H9 (cell line): Measurements from ENCODE around the gene RAB17. TPM values are rescaled to one million over a fixed set of nuclear protein-coding genes. Genes with fewer than 3 reads are reported as not detected.

Experiments used
- DNase-seq: peaks from one replicate; pipeline ENCODE4 v3.0.0-alpha.2; 2017
- H2AFZ ChIP-seq: one replicate; pipeline ENCODE4 v1.6.1; 2013; ENCODE audit warnings: mild to moderate bottlenecking, low read length, control low read depth, moderate library complexity
- H2AK5ac ChIP-seq: 2 replicates; pipeline ENCODE4 v1.6.1; 2013; ENCODE audit warnings: low read length, control low read depth, mixed read lengths; ENCODE audit not compliant: insufficient read length
- H2BK120ac ChIP-seq: one replicate; pipeline ENCODE4 v1.6.1; 2013; ENCODE audit warnings: low read depth, mild to moderate bottlenecking, low read length, control low read depth, inconsistent platforms; ENCODE audit not compliant: poor library complexity, severe bottlenecking
- H2BK12ac ChIP-seq: 2 replicates; pipeline ENCODE4 v1.6.1; 2013; ENCODE audit warnings: low read length, control low read depth, mixed read lengths, low read depth; ENCODE audit not compliant: insufficient read length
- H2BK15ac ChIP-seq: 2 replicates; pipeline ENCODE4 v1.6.1; 2013; ENCODE audit warnings: low read depth, low read length, control low read depth
- H2BK20ac ChIP-seq: one replicate; pipeline ENCODE4 v1.6.1; 2013; ENCODE audit warnings: low read depth, mild to moderate bottlenecking, low read length, control low read depth, inconsistent platforms; ENCODE audit not compliant: poor library complexity, severe bottlenecking
- H2BK5ac ChIP-seq: 2 replicates; pipeline ENCODE4 v1.6.1; 2013; ENCODE audit warnings: low read length, control low read depth, mixed read lengths; ENCODE audit not compliant: insufficient read length
- H3K14ac ChIP-seq: 2 replicates; pipeline ENCODE4 v1.6.1; 2013; ENCODE audit warnings: low read length, control low read depth; ENCODE audit not compliant: insufficient read depth
- H3K18ac ChIP-seq: 2 replicates; pipeline ENCODE4 v1.6.1; 2013; ENCODE audit warnings: low read depth, mild to moderate bottlenecking, mixed read lengths, low read length, control low read depth; ENCODE audit not compliant: insufficient read length
- H3K23ac ChIP-seq: 2 replicates; pipeline ENCODE4 v1.6.1; 2013; ENCODE audit warnings: low read length, control low read depth, mixed read lengths, low read depth; ENCODE audit not compliant: insufficient read length
- H3K23me2 ChIP-seq: 2 replicates; pipeline ENCODE4 v1.6.1; 2013; ENCODE audit warnings: low read depth, mild to moderate bottlenecking, mixed read lengths, low read length, control low read depth; ENCODE audit not compliant: insufficient read length, poor library complexity, severe bottlenecking
- H3K27ac ChIP-seq: 2 replicates; pipeline ENCODE4 v1.5.1; 2013; ENCODE audit warnings: low read length, control low read depth, mixed read lengths, low read depth; ENCODE audit not compliant: insufficient read length
- H3K27me3 ChIP-seq: 2 replicates; pipeline ENCODE4 v1.6.1; 2013; ENCODE audit warnings: low read length, control low read depth, inconsistent platforms; ENCODE audit not compliant: insufficient read depth
- H3K4ac ChIP-seq: 2 replicates; pipeline ENCODE4 v1.6.1; 2013; ENCODE audit warnings: low read depth, mild to moderate bottlenecking, control low read depth, inconsistent platforms, low read length, moderate library complexity
- H3K4me1 ChIP-seq: 2 replicates; pipeline ENCODE4 v1.6.1; 2013; ENCODE audit warnings: low read length, control low read depth, inconsistent platforms; ENCODE audit not compliant: insufficient read depth
- H3K4me2 ChIP-seq: 2 replicates; pipeline ENCODE4 v1.6.1; 2013; ENCODE audit warnings: low read length, control low read depth, mixed read lengths; ENCODE audit not compliant: insufficient read length, insufficient read depth
- H3K56ac ChIP-seq: 2 replicates; pipeline ENCODE4 v1.6.1; 2013; ENCODE audit warnings: low read depth, mild to moderate bottlenecking, mixed read lengths, low read length, control low read depth; ENCODE audit not compliant: insufficient read length
- H3K79me1 ChIP-seq: 2 replicates; pipeline ENCODE4 v1.6.1; 2013; ENCODE audit warnings: low read depth, mild to moderate bottlenecking, moderate library complexity, low read length, control low read depth, inconsistent platforms; ENCODE audit not compliant: insufficient read depth, poor library complexity, severe bottlenecking
- H3K79me2 ChIP-seq: 2 replicates; pipeline ENCODE4 v1.6.1; 2013; ENCODE audit warnings: low read length, control low read depth, inconsistent platforms; ENCODE audit not compliant: insufficient read depth
- H3K9ac ChIP-seq: 2 replicates; pipeline ENCODE4 v1.6.1; 2013; ENCODE audit warnings: low read length, control low read depth, mixed read lengths; ENCODE audit not compliant: insufficient read length; ENCODE audit errors: extremely low read depth
- H3K9me3 ChIP-seq: one replicate; pipeline ENCODE4 v1.6.1; 2013; ENCODE audit warnings: low read depth, low read length, inconsistent platforms; ENCODE audit not compliant: control insufficient read depth
- H3T11ph ChIP-seq: one replicate; pipeline ENCODE4 v1.6.1; 2013; ENCODE audit warnings: mild to moderate bottlenecking, low read length, control low read depth, inconsistent platforms
- H4K20me1 ChIP-seq: one replicate; pipeline ENCODE4 v1.6.1; 2013; ENCODE audit not compliant: control insufficient read depth, insufficient read length, insufficient read depth
- H4K5ac ChIP-seq: 2 replicates; pipeline ENCODE4 v1.6.1; 2013; ENCODE audit warnings: low read depth, mild to moderate bottlenecking, mixed read lengths, low read length, control low read depth; ENCODE audit not compliant: insufficient read length
- H4K8ac ChIP-seq: replicated peaks from 2 replicates; pipeline ENCODE4 v1.6.1; 2013; ENCODE audit warnings: low read length, control low read depth, mixed read lengths, low read depth; ENCODE audit not compliant: insufficient read length
- H4K91ac ChIP-seq: 2 replicates; pipeline ENCODE4 v1.6.1; 2013; ENCODE audit warnings: low read depth, mild to moderate bottlenecking, moderate library complexity, mixed read lengths, low read length, control low read depth; ENCODE audit not compliant: insufficient read length
- H3K27ac Mint-ChIP-seq, 3 experiments: 2 replicates in 2 of 3; 3 replicates in 1 of 3; pipeline ENCODE4 v1.8.0; 2020 to 2021; ENCODE audit warnings: mixed read lengths in 3 of 3, mild to moderate bottlenecking in 1 of 3, moderate library complexity in 1 of 3
- H3K27me3 Mint-ChIP-seq: 2 replicates; pipeline ENCODE4 v1.8.0; 2021; ENCODE audit warnings: low read depth, mild to moderate bottlenecking, moderate library complexity, mixed read lengths
- H3K36me3 Mint-ChIP-seq, 3 experiments: 2 replicates in 2 of 3; 3 replicates in 1 of 3; pipeline ENCODE4 v1.8.0; 2020 to 2021; ENCODE audit warnings: low read depth in 3 of 3, mixed read lengths in 3 of 3; ENCODE audit not compliant: insufficient read depth in 1 of 3
- H3K4me1 Mint-ChIP-seq, 2 experiments: 2 replicates each; pipeline ENCODE4 v1.8.0; 2020; ENCODE audit warnings: mixed read lengths in 2 of 2
- H3K4me3 Mint-ChIP-seq, 2 experiments: 2 replicates in 1 of 2; 3 replicates in 1 of 2; pipeline ENCODE4 v1.8.0; 2020 to 2021; ENCODE audit warnings: mild to moderate bottlenecking in 2 of 2, mixed read lengths in 2 of 2, moderate library complexity in 1 of 2
- H3K9me3 Mint-ChIP-seq, 2 experiments: 2 replicates in 1 of 2; 3 replicates in 1 of 2; pipeline ENCODE4 v1.8.0; 2020; ENCODE audit warnings: mild to moderate bottlenecking in 2 of 2, mixed read lengths in 2 of 2, moderate library complexity in 1 of 2
- WGBS: extraction: QIAGEN DNeasy Blood & Tissue Kit; methylation state at CpG from one replicate; pipeline ENCODE4 v1.1.7; 2013; ENCODE audit warnings: missing lambda C conversion rate, low lambda C conversion rate, mixed read lengths; ENCODE audit not compliant: insufficient read length; ENCODE audit errors: extremely low coverage; 5-methylcytosine and 5-hydroxymethylcytosine counted together
- total RNA-seq: library from RNA; stranded (reverse); gene quantifications from 2 replicates; pipeline ENCODE4 v1.2.1, GENCODE V29; 2021
- TF ChIP-seq, protein P1 (sequence below): fragments of 200-600 bp; sonication (generic); conservative IDR thresholded peaks from 3 replicates; pipeline ENCODE4 v1.8.0; 2021; ENCODE audit warnings: antibody characterized with exemption, mild to moderate bottlenecking

Gene RAB17
- total RNA-seq, 1 experiment from 2014 or later, result 31.9 TPM

DNA sequence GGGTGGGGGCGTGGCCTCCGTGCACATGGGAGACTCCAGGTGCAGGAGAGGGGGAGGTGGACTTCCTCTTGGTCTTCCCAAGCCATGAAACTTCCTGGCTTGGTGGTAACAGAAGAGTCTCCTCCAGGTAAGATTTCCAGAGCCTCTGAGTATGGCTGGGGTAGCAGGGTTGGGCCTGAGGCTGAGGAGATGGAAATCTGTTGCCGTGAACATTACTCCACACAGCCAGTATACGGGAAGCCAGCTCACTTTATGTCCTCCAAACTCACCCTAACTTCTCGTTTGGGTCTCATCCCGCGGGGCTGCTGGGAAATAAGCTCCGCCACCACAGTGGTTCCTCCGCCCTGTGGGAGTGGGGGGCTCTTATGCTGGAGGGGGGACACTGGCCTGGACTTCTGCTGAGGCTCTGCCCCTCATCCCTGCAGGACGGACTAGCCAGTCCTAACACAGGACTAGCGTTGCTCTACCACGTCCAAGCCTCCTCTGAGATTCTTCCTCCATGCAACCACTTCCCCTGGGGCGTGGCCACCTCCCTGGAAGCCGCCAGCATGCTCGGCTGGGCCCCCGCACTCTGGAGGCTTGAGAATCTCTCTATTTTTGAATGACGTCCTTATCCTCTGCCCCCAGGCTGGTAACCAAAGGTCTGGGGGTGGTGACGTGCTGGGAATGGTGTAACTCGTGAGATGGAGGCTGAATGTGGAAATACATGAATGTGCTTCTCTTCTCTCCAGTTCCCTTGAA, 777 bp upstream of the RAB17 start:
- peaks cover 4 to 11% (median 5%) of the 10 kb centered on the region in 3 experiments; a peak in 6 of 7 replicates for H3K36me3 Mint-ChIP-seq
- H3K4me2 ChIP-seq, result peak overlapping the region; percentile 99
- peak overlapping the region; percentile 62 to 95 (median 86); a peak in 4 of 7 replicates for H3K27ac Mint-ChIP-seq

More for the DNA sequence above, 777 bp upstream of the RAB17 start:
- Mint-ChIP-seq H3K4me1 (peaks cover 74 to 83% of the 10 kb centered on the region in 2 experiments), H3K9me3 (0 out of 5 replicates have a peak, but pooled peaks cover 0 to 4% of the 10 kb centered on the region in 2 experiments), H3K4me3 (peak overlapping the region; percentile 70; a peak in 4 of 5 replicates), H3K27me3 (no peaks in the 10 kb centered on the region)
- H2BK120ac ChIP-seq, result no peak overlapping the region
- WGBS, result no CpG with 5 or more reads among the region's 19 CpGs
- H4K5ac ChIP-seq, result no peak overlapping the region
- H3K18ac ChIP-seq, result peak overlapping the region; percentile 43
- DNase-seq, result peak; percentile 93
- peak overlapping the region; percentile 12 for H3K9ac ChIP-seq
- peaks cover 4% of the 10 kb centered on the region for H3K23me2 ChIP-seq
- no peak overlapping the region for H2BK12ac ChIP-seq
- peak overlapping the region; percentile 45 for H3K14ac ChIP-seq
- H3K23ac ChIP-seq, result no peak overlapping the region
- peak overlapping the region; percentile 32 for H3K27ac ChIP-seq
- no peak overlapping the region for H4K8ac ChIP-seq
- TF ChIP-seq, protein P1, sequence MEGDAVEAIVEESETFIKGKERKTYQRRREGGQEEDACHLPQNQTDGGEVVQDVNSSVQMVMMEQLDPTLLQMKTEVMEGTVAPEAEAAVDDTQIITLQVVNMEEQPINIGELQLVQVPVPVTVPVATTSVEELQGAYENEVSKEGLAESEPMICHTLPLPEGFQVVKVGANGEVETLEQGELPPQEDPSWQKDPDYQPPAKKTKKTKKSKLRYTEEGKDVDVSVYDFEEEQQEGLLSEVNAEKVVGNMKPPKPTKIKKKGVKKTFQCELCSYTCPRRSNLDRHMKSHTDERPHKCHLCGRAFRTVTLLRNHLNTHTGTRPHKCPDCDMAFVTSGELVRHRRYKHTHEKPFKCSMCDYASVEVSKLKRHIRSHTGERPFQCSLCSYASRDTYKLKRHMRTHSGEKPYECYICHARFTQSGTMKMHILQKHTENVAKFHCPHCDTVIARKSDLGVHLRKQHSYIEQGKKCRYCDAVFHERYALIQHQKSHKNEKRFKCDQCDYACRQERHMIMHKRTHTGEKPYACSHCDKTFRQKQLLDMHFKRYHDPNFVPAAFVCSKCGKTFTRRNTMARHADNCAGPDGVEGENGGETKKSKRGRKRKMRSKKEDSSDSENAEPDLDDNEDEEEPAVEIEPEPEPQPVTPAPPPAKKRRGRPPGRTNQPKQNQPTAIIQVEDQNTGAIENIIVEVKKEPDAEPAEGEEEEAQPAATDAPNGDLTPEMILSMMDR, result no peak
- peaks cover 5% of the 10 kb centered on the region for H3K79me1 ChIP-seq
- H3K4me1 ChIP-seq, result peaks cover 18% of the 10 kb centered on the region; the same call in 1 of the 2 replicates
- no peak overlapping the region for H3K56ac ChIP-seq
- H2BK20ac ChIP-seq, result no peak overlapping the region
- no peak overlapping the region for H3T11ph ChIP-seq
- H2AFZ ChIP-seq, result no peak overlapping the region
- peaks cover 31% of the 10 kb centered on the region; the same call in 1 of the 2 replicates for H3K79me2 ChIP-seq
- no peaks in the 10 kb centered on the region for H4K20me1 ChIP-seq
- no peak overlapping the region for H2BK15ac ChIP-seq
- no peak overlapping the region for H4K91ac ChIP-seq
- no peak overlapping the region for H2BK5ac ChIP-seq
- H3K9me3 ChIP-seq, result no peaks in the 10 kb centered on the region
- no peak overlapping the region for H2AK5ac ChIP-seq
- no peak overlapping the region for H3K4ac ChIP-seq
- H3K27me3 ChIP-seq, result no peaks in the 10 kb centered on the region
